GM21423 (cell line): ENCODE data around the gene ABCC2.

Experiments
- ATAC-seq: cut with Tn5 transposase; IDR thresholded peaks from one replicate; pipeline ENCODE4 v1.9.1; 2021; ENCODE audit warnings: mild to moderate bottlenecking, moderate library complexity; ENCODE audit not compliant: unreplicated experiment

The ABCC2 gene

GRCh38 chr10:99770408-99771045, 11.9 kb upstream of the ABCC2 start:
- no peak for ATAC-seq

GRCh38 chr10:99775850-99776249, 6.6 kb upstream of the ABCC2 start:
- ATAC-seq = no peak

GRCh38 chr10:99777918-99778714, 4.3 kb upstream of the ABCC2 start:
- ATAC-seq = no peak

- ATAC-seq = no peak
Measured at GRCh38 chr10:99779335-99779734, 3.1 kb upstream of the ABCC2 start.

GRCh38 chr10:99781734-99782429, 558 bp upstream of the ABCC2 start:
- ATAC-seq = no peak

GRCh38 chr10:99784016-99784726, 1.7 kb downstream of the ABCC2 start:
- no peak for ATAC-seq

- no peak for ATAC-seq
Measured at GRCh38 chr10:99784727-99785441, 2.4 kb downstream of the ABCC2 start.

GRCh38 chr10:99785646-99786045, 3.2 kb downstream of the ABCC2 start:
- ATAC-seq = no peak

GRCh38 chr10:99787311-99787710, 4.9 kb downstream of the ABCC2 start:
- ATAC-seq = no peak

GRCh38 chr10:99787782-99788445, 5.5 kb downstream of the ABCC2 start:
- no peak for ATAC-seq

GRCh38 chr10:99788598-99789256, 6.3 kb downstream of the ABCC2 start:
- no peak for ATAC-seq

- no peak for ATAC-seq
Measured at GRCh38 chr10:99791831-99792230, 9.4 kb downstream of the ABCC2 start.

GRCh38 chr10:99793819-99794218, 11.4 kb downstream of the ABCC2 start:
- ATAC-seq = no peak

GRCh38 chr10:99796928-99797327, 14.5 kb downstream of the ABCC2 start:
- no peak for ATAC-seq

GRCh38 chr10:99798031-99798430, 15.6 kb downstream of the ABCC2 start:
- no peak for ATAC-seq

GRCh38 chr10:99798920-99799319, 16.5 kb downstream of the ABCC2 start:
- no peak for ATAC-seq

GRCh38 chr10:99799613-99800012, 17.2 kb downstream of the ABCC2 start:
- ATAC-seq = no peak

- ATAC-seq = no peak
Measured at GRCh38 chr10:99804471-99804870, 22.0 kb downstream of the ABCC2 start.

GRCh38 chr10:99805190-99805589, 22.8 kb downstream of the ABCC2 start:
- ATAC-seq = no peak

- no peak for ATAC-seq
Measured at GRCh38 chr10:99806091-99806490, 23.7 kb downstream of the ABCC2 start.
